Neural cell (in vitro differentiated cells): ENCODE measurements around the gene NOLC1.

Source experiments
- CTCF ChIP-seq: fragments of 450-650 bp; IDR thresholded peaks from 2 replicates; pipeline ENCODE4 v1.5.1; 2014; ENCODE audit warnings: antibody characterized with exemption, mild to moderate bottlenecking, moderate library complexity; ENCODE audit not compliant: poor library complexity, severe bottlenecking
- EZH2 ChIP-seq: fragments of 200-600, 300-800 bp; shearing (Covaris generic), sonication (generic); IDR thresholded peaks from 2 replicates; pipeline ENCODE4 v1.6.1; 2014; ENCODE audit warnings: antibody characterized with exemption, low read length, borderline replicate concordance, mild to moderate bottlenecking; ENCODE audit not compliant: insufficient read depth, poor library complexity, severe bottlenecking
- MXI1 ChIP-seq: fragments of 450-650 bp; conservative IDR thresholded peaks from 2 replicates; pipeline ENCODE4 v1.6.1; 2014; ENCODE audit warnings: antibody characterized with exemption, mild to moderate bottlenecking; ENCODE audit not compliant: poor library complexity, severe bottlenecking
- POLR2AphosphoS5 ChIP-seq: IDR thresholded peaks from 2 replicates; pipeline ENCODE4 v1.6.1; 2012

- TF ChIP-seq MXI1 (no peak), CTCF (no peak), POLR2AphosphoS5 (no peak), EZH2 (no peak)
Measured at GRCh38 chr10:102146971-102147428, 5.2 kb upstream of the NOLC1 start.
